ENCODE data around the gene NPS.
A peak's percentile ranks its signal among the peaks of the same experiment; 100 is the strongest.

DNA sequence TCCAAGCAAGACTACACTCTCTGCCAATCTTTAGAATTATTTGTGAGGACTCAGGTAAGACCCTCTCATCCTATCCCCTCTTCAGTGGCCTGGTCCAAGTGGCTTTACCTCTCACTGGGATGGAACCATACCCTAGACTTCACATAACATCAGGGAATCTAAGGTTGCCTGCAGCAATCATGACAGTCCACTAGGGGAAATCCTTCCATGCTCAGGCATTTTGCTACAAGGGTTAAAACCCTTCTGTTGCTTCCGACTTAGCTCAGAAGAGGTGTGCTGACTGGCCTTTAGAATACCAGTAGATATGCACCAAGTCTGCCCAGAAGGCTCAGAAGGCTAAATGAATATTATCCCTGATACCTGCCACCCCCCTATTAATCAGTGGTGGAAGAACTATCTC is 24.9 kb upstream of the NPS start:
- no peak for TF ChIP-seq ZFX (IDR thresholded peaks at IDR 0.05; ENCODE audit: borderline replicate concordance)
- TF ChIP-seq, protein P1, sequence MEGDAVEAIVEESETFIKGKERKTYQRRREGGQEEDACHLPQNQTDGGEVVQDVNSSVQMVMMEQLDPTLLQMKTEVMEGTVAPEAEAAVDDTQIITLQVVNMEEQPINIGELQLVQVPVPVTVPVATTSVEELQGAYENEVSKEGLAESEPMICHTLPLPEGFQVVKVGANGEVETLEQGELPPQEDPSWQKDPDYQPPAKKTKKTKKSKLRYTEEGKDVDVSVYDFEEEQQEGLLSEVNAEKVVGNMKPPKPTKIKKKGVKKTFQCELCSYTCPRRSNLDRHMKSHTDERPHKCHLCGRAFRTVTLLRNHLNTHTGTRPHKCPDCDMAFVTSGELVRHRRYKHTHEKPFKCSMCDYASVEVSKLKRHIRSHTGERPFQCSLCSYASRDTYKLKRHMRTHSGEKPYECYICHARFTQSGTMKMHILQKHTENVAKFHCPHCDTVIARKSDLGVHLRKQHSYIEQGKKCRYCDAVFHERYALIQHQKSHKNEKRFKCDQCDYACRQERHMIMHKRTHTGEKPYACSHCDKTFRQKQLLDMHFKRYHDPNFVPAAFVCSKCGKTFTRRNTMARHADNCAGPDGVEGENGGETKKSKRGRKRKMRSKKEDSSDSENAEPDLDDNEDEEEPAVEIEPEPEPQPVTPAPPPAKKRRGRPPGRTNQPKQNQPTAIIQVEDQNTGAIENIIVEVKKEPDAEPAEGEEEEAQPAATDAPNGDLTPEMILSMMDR (IDR thresholded peaks at IDR 0.05) = peak; percentile 18; the same call in 1 of the 2 replicates

Data from 22Rv1 (cell line).